Measurements from ENCODE around the gene SPIC.

The SPIC gene

GRCh38 chr12:101536069-101536674 is 61.0 kb downstream of the SPIC start:
- DNase-seq = no peak
